Astrocyte (in vitro differentiated cells and primary cell): ENCODE data around the gene CHAC1.

Experiments
- EZH2 ChIP-seq: IDR thresholded peaks from 2 replicates; pipeline ENCODE4 v1.6.1; 2012; ENCODE audit warnings: mild to moderate bottlenecking, low read length, inconsistent platforms; ENCODE audit not compliant: insufficient read depth
- TF ChIP-seq, protein P1 (sequence below): IDR thresholded peaks from 2 replicates; pipeline ENCODE4 v1.5.1; 2011; ENCODE audit warnings: low read depth, mild to moderate bottlenecking, inconsistent platforms, low read length, moderate library complexity; ENCODE audit not compliant: insufficient read depth

GRCh38 chr15:40992241-40992741, 39.0 kb downstream of the CHAC1 start:
- TF ChIP-seq, protein P1, sequence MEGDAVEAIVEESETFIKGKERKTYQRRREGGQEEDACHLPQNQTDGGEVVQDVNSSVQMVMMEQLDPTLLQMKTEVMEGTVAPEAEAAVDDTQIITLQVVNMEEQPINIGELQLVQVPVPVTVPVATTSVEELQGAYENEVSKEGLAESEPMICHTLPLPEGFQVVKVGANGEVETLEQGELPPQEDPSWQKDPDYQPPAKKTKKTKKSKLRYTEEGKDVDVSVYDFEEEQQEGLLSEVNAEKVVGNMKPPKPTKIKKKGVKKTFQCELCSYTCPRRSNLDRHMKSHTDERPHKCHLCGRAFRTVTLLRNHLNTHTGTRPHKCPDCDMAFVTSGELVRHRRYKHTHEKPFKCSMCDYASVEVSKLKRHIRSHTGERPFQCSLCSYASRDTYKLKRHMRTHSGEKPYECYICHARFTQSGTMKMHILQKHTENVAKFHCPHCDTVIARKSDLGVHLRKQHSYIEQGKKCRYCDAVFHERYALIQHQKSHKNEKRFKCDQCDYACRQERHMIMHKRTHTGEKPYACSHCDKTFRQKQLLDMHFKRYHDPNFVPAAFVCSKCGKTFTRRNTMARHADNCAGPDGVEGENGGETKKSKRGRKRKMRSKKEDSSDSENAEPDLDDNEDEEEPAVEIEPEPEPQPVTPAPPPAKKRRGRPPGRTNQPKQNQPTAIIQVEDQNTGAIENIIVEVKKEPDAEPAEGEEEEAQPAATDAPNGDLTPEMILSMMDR, result no peak
- TF ChIP-seq EZH2, result no peak
